Astrocyte (in vitro differentiated cells and primary cell): ENCODE results near the gene SAG. TPM values are rescaled to one million over a fixed set of nuclear protein-coding genes. Genes with fewer than 3 reads are reported as not detected.

Experiments
- DNase-seq: peaks from one replicate; pipeline ENCODE4 v3.0.0-alpha.2; 2010; ENCODE audit warnings: low read depth
- FAIRE-seq: peaks from 2 replicates; lab custom pipeline; 2011; peaks lifted over from hg19 to GRCh38; lab: Jason Lieb, UNC
- H2AFZ ChIP-seq: 2 replicates; pipeline ENCODE4 v1.6.0; 2012; ENCODE audit warnings: low read depth, low read length, inconsistent platforms
- H3K27ac ChIP-seq: 2 replicates; pipeline ENCODE4 v1.5.1; 2011; ENCODE audit warnings: low read depth, low read length, inconsistent platforms
- H3K27me3 ChIP-seq: 2 replicates; pipeline ENCODE4 v1.6.0; 2011; ENCODE audit warnings: low read length, inconsistent platforms; ENCODE audit not compliant: insufficient read depth
- H3K36me3 ChIP-seq: 2 replicates; pipeline ENCODE4 v1.5.1; 2011; ENCODE audit warnings: low read length, inconsistent platforms; ENCODE audit not compliant: insufficient read depth
- H3K4me1 ChIP-seq: 2 replicates; pipeline ENCODE4 v1.5.1; 2011; ENCODE audit warnings: low read length, inconsistent platforms; ENCODE audit not compliant: insufficient read depth
- H3K4me2 ChIP-seq: 2 replicates; pipeline ENCODE4 v1.6.0; 2012; ENCODE audit warnings: low read length, inconsistent platforms
- H3K4me3 ChIP-seq: 2 replicates; pipeline ENCODE4 v1.5.1; 2011; ENCODE audit warnings: low read depth, mild to moderate bottlenecking, low read length, inconsistent platforms; ENCODE audit not compliant: insufficient read depth
- H3K79me2 ChIP-seq: 2 replicates; pipeline ENCODE4 v1.6.0; 2012; ENCODE audit warnings: mild to moderate bottlenecking, low read length, inconsistent platforms; ENCODE audit not compliant: insufficient read depth
- H3K9ac ChIP-seq: 2 replicates; pipeline ENCODE4 v1.6.0; 2012; ENCODE audit warnings: mild to moderate bottlenecking, low read length, inconsistent platforms
- H3K9me3 ChIP-seq: 2 replicates; pipeline ENCODE4 v1.5.1; 2012; ENCODE audit warnings: low read depth, mild to moderate bottlenecking, low read length, inconsistent platforms; ENCODE audit not compliant: insufficient read depth
- H4K20me1 ChIP-seq: 2 replicates; pipeline ENCODE4 v1.6.0; 2012; ENCODE audit warnings: low read length, inconsistent platforms; ENCODE audit not compliant: insufficient read depth
- H3K27ac Mint-ChIP-seq: one replicate; pipeline ENCODE4 v1.8.0; 2021; ENCODE audit warnings: mild to moderate bottlenecking, mixed read lengths; ENCODE audit not compliant: unreplicated experiment
- H3K27me3 Mint-ChIP-seq: one replicate; pipeline ENCODE4 v1.8.0; 2021; ENCODE audit warnings: low read depth, mixed read lengths; ENCODE audit not compliant: unreplicated experiment
- H3K36me3 Mint-ChIP-seq: one replicate; pipeline ENCODE4 v1.8.0; 2021; ENCODE audit warnings: low read depth, mixed read lengths; ENCODE audit not compliant: unreplicated experiment
- H3K4me1 Mint-ChIP-seq: one replicate; pipeline ENCODE4 v1.8.0; 2021; ENCODE audit warnings: low read depth, mixed read lengths; ENCODE audit not compliant: unreplicated experiment
- H3K4me3 Mint-ChIP-seq: one replicate; pipeline ENCODE4 v1.8.0; 2021; ENCODE audit warnings: mild to moderate bottlenecking, moderate library complexity, mixed read lengths; ENCODE audit not compliant: unreplicated experiment
- H3K9me3 Mint-ChIP-seq: one replicate; pipeline ENCODE4 v1.8.0; 2021; ENCODE audit warnings: mild to moderate bottlenecking, mixed read lengths; ENCODE audit not compliant: unreplicated experiment
- EZH2 ChIP-seq: IDR thresholded peaks from 2 replicates; pipeline ENCODE4 v1.6.1; 2012; ENCODE audit warnings: mild to moderate bottlenecking, low read length, inconsistent platforms; ENCODE audit not compliant: insufficient read depth
- total RNA-seq: library from RNA; stranded (reverse); gene quantifications from 2 replicates; pipeline ENCODE4 v1.2.1, GENCODE V29; 2021
- TF ChIP-seq, protein P1 (sequence below): IDR thresholded peaks from 2 replicates; pipeline ENCODE4 v1.5.1; 2011; ENCODE audit warnings: low read depth, mild to moderate bottlenecking, inconsistent platforms, low read length, moderate library complexity; ENCODE audit not compliant: insufficient read depth

The SAG gene
- total RNA-seq, 1 donor from 2014 or later, result not detected

DNA sequence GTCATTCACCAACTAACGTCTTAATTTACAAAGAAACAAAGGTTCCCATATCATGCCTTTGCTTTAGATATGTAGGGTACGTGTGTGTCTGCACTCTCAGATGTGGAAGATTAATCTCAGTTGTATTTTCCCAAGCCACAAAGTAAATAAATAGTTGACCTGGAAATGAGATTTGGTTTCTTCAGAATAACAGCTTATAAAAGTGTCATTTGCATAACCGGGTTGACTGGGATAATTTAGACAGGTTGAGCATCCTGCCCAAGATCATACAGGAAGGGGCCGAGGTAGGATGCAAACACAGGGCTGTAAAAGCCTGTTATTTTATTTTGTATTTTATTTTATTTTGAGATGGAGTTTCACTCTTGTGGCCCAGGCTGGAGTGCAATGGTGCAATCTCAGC is 36.7 kb upstream of the SAG start:
- Mint-ChIP-seq H3K9me3 (no peaks in the 10 kb centered on the region), H3K4me1 (no peaks in the 10 kb centered on the region), H3K27me3 (no peaks in the 10 kb centered on the region), H3K4me3 (no peak overlapping the region), H3K36me3 (peaks cover 22% of the 10 kb centered on the region), H3K27ac (no peak overlapping the region)
- no peak for DNase-seq
- H3K79me2 ChIP-seq, result peaks cover 3% of the 10 kb centered on the region
- no peak overlapping the region for H3K27ac ChIP-seq
- H3K9ac ChIP-seq, result no peak overlapping the region
- no peaks in the 10 kb centered on the region for H3K9me3 ChIP-seq
- H3K4me1 ChIP-seq, result no peaks in the 10 kb centered on the region
- FAIRE-seq, result no peak
- H3K4me3 ChIP-seq, result no peak overlapping the region
- TF ChIP-seq, protein P1, sequence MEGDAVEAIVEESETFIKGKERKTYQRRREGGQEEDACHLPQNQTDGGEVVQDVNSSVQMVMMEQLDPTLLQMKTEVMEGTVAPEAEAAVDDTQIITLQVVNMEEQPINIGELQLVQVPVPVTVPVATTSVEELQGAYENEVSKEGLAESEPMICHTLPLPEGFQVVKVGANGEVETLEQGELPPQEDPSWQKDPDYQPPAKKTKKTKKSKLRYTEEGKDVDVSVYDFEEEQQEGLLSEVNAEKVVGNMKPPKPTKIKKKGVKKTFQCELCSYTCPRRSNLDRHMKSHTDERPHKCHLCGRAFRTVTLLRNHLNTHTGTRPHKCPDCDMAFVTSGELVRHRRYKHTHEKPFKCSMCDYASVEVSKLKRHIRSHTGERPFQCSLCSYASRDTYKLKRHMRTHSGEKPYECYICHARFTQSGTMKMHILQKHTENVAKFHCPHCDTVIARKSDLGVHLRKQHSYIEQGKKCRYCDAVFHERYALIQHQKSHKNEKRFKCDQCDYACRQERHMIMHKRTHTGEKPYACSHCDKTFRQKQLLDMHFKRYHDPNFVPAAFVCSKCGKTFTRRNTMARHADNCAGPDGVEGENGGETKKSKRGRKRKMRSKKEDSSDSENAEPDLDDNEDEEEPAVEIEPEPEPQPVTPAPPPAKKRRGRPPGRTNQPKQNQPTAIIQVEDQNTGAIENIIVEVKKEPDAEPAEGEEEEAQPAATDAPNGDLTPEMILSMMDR, result no peak
- no peak for TF ChIP-seq EZH2
- no peak overlapping the region for H2AFZ ChIP-seq
- H3K4me2 ChIP-seq, result no peak overlapping the region
- no peaks in the 10 kb centered on the region for H3K27me3 ChIP-seq
- H3K36me3 ChIP-seq, result peaks cover 54% of the 10 kb centered on the region
- H4K20me1 ChIP-seq, result peaks cover 28% of the 10 kb centered on the region

GRCh38 chr2:233271693-233272092 is 35.9 kb upstream of the SAG start:
- no peak overlapping the region for H3K27ac ChIP-seq
- H3K9ac ChIP-seq, result no peak overlapping the region
- H3K4me1 ChIP-seq, result no peaks in the 10 kb centered on the region
- peaks cover 3% of the 10 kb centered on the region for H3K79me2 ChIP-seq
- no peak for FAIRE-seq
- H3K36me3 ChIP-seq, result peaks cover 49% of the 10 kb centered on the region
- H3K4me3 Mint-ChIP-seq, result no peak overlapping the region
- H2AFZ ChIP-seq, result no peak overlapping the region
- H3K36me3 Mint-ChIP-seq, result peaks cover 20% of the 10 kb centered on the region
- no peak overlapping the region for H3K27ac Mint-ChIP-seq
- no peak for TF ChIP-seq EZH2
- TF ChIP-seq, protein P1, result no peak
- H3K4me3 ChIP-seq, result no peak overlapping the region
- H4K20me1 ChIP-seq, result peaks cover 28% of the 10 kb centered on the region
- no peaks in the 10 kb centered on the region for H3K27me3 Mint-ChIP-seq
- H3K4me2 ChIP-seq, result no peak overlapping the region
- no peaks in the 10 kb centered on the region for H3K9me3 ChIP-seq
- no peaks in the 10 kb centered on the region for H3K4me1 Mint-ChIP-seq
- DNase-seq, result no peak
- no peaks in the 10 kb centered on the region for H3K9me3 Mint-ChIP-seq
- H3K27me3 ChIP-seq, result no peaks in the 10 kb centered on the region

GRCh38 chr2:233273120-233273519 is 34.5 kb upstream of the SAG start:
- Histone ChIP-seq H3K9me3 (no peaks in the 10 kb centered on the region), H3K9ac (no peak overlapping the region), H3K4me1 (no peaks in the 10 kb centered on the region), H3K4me2 (no peak overlapping the region), H3K27me3 (no peaks in the 10 kb centered on the region), H3K36me3 (peaks cover 56% of the 10 kb centered on the region), H3K27ac (no peak overlapping the region), H3K79me2 (no peaks in the 10 kb centered on the region), H4K20me1 (peaks cover 21% of the 10 kb centered on the region), H3K4me3 (no peak overlapping the region), H2AFZ (no peak overlapping the region)
- H3K27ac Mint-ChIP-seq, result no peak overlapping the region
- TF ChIP-seq, protein P1, result no peak
- no peak for TF ChIP-seq EZH2
- FAIRE-seq (no peak), DNase-seq (no peak)
- no peaks in the 10 kb centered on the region for H3K27me3 Mint-ChIP-seq
- H3K9me3 Mint-ChIP-seq, result no peaks in the 10 kb centered on the region
- peaks cover 15% of the 10 kb centered on the region for H3K36me3 Mint-ChIP-seq
- no peaks in the 10 kb centered on the region for H3K4me1 Mint-ChIP-seq
- H3K4me3 Mint-ChIP-seq, result no peak overlapping the region
